ENCODE measurements around the gene OPN3.

Gene OPN3

DNA sequence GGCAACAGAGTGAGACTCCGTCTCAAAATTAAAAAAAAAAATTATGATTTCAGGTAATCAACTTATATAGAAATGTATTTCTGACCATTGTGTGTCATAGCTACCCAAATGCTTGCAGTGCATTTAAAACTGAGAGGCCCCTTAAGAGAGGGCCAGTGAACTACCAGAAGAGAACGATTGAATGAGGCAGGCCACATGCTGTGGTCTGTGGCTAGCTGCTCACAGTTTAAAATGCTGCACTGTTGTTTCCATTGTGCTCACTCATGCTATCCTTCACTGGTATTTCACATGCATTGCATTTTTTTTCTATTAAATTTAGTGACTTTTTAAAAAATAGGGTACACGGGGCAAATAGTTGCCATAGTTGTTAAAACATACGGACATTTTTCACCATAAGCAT is 26.0 kb downstream of the OPN3 start:
- Histone ChIP-seq H3K27me3 (replicated peaks in 2 of 5; ENCODE audit: control insufficient read depth in 4 of 5, insufficient read depth in 5 of 5, low read length in 4 of 5) (no peaks in the 10 kb centered on the region), H3K4me3 (ENCODE audit: control insufficient read depth in 1 of 7, extremely low read depth in 1 of 7, insufficient read depth in 4 of 7, low read depth in 2 of 7, low read length in 6 of 7) (no peak overlapping the region), H3K4me1 (ENCODE audit: control extremely low read depth in 1 of 4, control insufficient read depth in 4 of 4, insufficient read depth in 4 of 4, low read length in 3 of 4) (no peaks in the 10 kb centered on the region), H3K9me3 (ENCODE audit: control extremely low read depth in 1 of 5, control insufficient read depth in 4 of 5, insufficient read depth in 2 of 5, low read depth in 1 of 5, low read length in 4 of 5) (no peaks in the 10 kb centered on the region), H3K36me3 (ENCODE audit: control insufficient read depth in 4 of 4, insufficient read depth in 4 of 4, low read length in 3 of 4) (no peaks in the 10 kb centered on the region), H3K27ac (ENCODE audit: insufficient read depth in 1 of 2, low read depth in 1 of 2, low read length in 2 of 2, poor library complexity in 1 of 2, severe bottlenecking in 2 of 2) (no peak overlapping the region)
- ChIA-PET CTCF (interaction anchor here (10.7 kb wide), 1 partner anchor 9 kb away, joined by 80 read pairs; no protein-coding TSS in a partner anchor), POLR2A (no interaction called here)
- DNase-seq = no peak
- WGBS (ENCODE audit: insufficient coverage) = 100% methylated on average over 1 of the region's 4 CpGs

DNA sequence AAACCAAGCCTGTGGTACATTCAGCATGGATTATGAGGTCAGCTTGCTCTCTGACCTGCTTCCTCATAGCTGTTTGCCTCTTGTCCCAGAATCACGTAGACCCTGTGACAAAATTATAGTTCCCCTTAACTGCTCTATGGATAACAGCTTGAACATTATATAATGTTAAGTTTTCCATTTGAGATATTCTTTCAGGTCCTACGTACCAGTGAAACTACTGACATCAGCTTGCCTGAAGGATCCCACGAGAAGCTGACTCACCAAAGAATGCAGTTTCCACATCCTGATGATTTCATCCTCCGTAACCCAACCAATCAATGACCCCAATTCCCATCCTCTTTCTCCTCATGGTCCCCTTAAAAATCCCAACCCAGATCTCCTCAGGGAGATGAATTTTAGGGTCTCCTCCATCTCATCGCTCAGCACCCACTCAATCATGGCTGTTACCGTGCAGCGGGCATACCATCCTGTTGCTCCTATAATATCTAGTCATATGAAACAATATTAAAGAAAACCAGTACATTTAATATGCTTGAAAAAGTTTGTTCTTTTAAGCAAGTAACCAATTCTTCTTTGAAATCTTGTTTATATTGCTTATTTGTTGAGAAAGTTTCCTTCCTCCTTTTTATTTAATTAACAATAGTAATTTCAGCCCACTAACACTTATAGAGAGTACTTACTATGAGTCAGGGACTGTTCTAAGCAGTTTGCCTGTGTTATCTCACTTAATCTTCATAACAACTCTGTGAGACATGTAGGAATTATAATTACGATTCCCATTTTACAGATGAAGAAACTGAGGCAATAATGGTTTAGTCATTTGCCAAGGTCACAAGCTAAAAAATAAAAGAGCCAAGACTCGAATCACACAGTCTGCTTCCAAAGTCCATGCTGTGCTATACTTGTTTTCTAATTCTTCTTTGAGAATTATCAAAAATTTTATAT is 27.4 kb downstream of the OPN3 start:
- no peak overlapping the region for H3K27ac ChIP-seq (ENCODE audit: insufficient read depth in 1 of 2, low read depth in 1 of 2, low read length in 2 of 2, poor library complexity in 1 of 2, severe bottlenecking in 2 of 2)
- H3K4me3 ChIP-seq (ENCODE audit: control insufficient read depth in 1 of 7, extremely low read depth in 1 of 7, insufficient read depth in 4 of 7, low read depth in 2 of 7, low read length in 6 of 7) = no peak overlapping the region
- no peaks in the 10 kb centered on the region for H3K4me1 ChIP-seq (ENCODE audit: control extremely low read depth in 1 of 4, control insufficient read depth in 4 of 4, insufficient read depth in 4 of 4, low read length in 3 of 4)
- H3K27me3 ChIP-seq (replicated peaks in 2 of 5; ENCODE audit: control insufficient read depth in 4 of 5, insufficient read depth in 5 of 5, low read length in 4 of 5) = no peaks in the 10 kb centered on the region
- WGBS (ENCODE audit: insufficient coverage) = 86% methylated on average over 5 of the region's 9 CpGs
- DNase-seq = peak in 1 of 3 donors; percentile 5
- H3K36me3 ChIP-seq (ENCODE audit: control insufficient read depth in 4 of 4, insufficient read depth in 4 of 4, low read length in 3 of 4) = no peaks in the 10 kb centered on the region
- H3K9me3 ChIP-seq (ENCODE audit: control extremely low read depth in 1 of 5, control insufficient read depth in 4 of 5, insufficient read depth in 2 of 5, low read depth in 1 of 5, low read length in 4 of 5) = no peaks in the 10 kb centered on the region
- ChIA-PET CTCF (interaction anchor here (0.6 to 10.7 kb wide), 6 partner anchors 10 to 1058 kb away, joined by 3 to 80 read pairs (median 6); partner anchors contain the start of gene MAP1LC3C), POLR2A (no interaction called here)

DNA sequence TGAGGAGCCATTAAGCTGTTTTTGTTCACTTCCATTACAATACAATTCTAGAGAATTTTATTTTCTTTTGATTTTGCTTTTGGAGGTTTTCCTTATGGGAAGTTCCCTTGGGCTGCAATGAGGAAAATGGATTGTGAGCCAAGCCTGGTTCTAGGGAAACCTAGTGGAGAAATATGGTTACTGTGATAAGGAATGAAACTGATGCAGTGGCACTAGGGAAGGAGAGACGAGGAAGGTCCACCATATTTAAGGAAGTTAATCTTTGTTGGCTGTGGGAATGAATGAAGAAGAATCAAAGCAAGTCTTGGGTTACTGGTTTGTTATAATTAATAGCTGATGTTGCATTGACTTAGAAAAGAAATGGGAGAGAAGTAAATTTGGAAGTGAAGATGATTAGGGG is 28.4 kb downstream of the OPN3 start:
- POLR2A ChIA-PET = interaction anchor here (0.6 to 0.7 kb wide), 2 partner anchors 93 to 227 kb away, joined by 3 to 7 read pairs; no protein-coding TSS in a partner anchor
- no peaks in the 10 kb centered on the region for H3K4me1 ChIP-seq (ENCODE audit: control extremely low read depth in 1 of 4, control insufficient read depth in 4 of 4, insufficient read depth in 4 of 4, low read length in 3 of 4)
- H3K27ac ChIP-seq (ENCODE audit: insufficient read depth in 1 of 2, low read depth in 1 of 2, low read length in 2 of 2, poor library complexity in 1 of 2, severe bottlenecking in 2 of 2) = no peak overlapping the region
- H3K27me3 ChIP-seq (replicated peaks in 2 of 5; ENCODE audit: control insufficient read depth in 4 of 5, insufficient read depth in 5 of 5, low read length in 4 of 5) = no peaks in the 10 kb centered on the region
- no peak overlapping the region for H3K4me3 ChIP-seq (ENCODE audit: control insufficient read depth in 1 of 7, extremely low read depth in 1 of 7, insufficient read depth in 4 of 7, low read depth in 2 of 7, low read length in 6 of 7)
- 100% methylated on average over 1 of the region's 1 CpG for WGBS (ENCODE audit: insufficient coverage)
- CTCF ChIA-PET = interaction anchor here (0.7 to 10.7 kb wide), 13 partner anchors 10 to 387 kb away, joined by 3 to 80 read pairs (median 5); partner anchors contain the start of genes FH and MAP1LC3C
- no peaks in the 10 kb centered on the region for H3K36me3 ChIP-seq (ENCODE audit: control insufficient read depth in 4 of 4, insufficient read depth in 4 of 4, low read length in 3 of 4)
- no peak for DNase-seq
- H3K9me3 ChIP-seq (ENCODE audit: control extremely low read depth in 1 of 5, control insufficient read depth in 4 of 5, insufficient read depth in 2 of 5, low read depth in 1 of 5, low read length in 4 of 5) = no peaks in the 10 kb centered on the region

DNA sequence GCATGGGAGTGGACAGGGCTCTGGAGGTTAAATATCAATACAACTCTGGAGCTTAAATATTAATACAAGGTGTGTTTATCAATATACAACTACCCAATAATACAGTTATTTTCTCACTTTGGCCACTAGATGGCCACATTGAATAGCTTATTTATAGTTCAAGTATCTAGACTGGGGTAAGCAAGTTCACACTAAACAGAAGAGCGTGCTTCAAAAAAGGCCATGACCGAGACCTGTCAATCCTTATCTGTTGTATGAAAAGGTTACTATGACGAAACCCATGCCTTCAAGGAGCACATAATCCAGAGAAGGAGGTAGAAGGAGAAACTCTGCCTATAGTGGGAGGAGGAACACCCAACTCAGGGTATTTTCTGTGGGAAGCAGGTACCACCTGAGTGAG is 29.1 kb downstream of the OPN3 start:
- H3K36me3 ChIP-seq (ENCODE audit: control insufficient read depth in 4 of 4, insufficient read depth in 4 of 4, low read length in 3 of 4) = no peaks in the 10 kb centered on the region
- no peaks in the 10 kb centered on the region for H3K27me3 ChIP-seq (replicated peaks in 2 of 5; ENCODE audit: control insufficient read depth in 4 of 5, insufficient read depth in 5 of 5, low read length in 4 of 5)
- 83% methylated on average over 2 of the region's 3 CpGs for WGBS (ENCODE audit: insufficient coverage)
- CTCF ChIA-PET = interaction anchor here (0.7 to 10.7 kb wide), 22 partner anchors 9 to 386 kb away, joined by 3 to 80 read pairs (median 4); partner anchors contain the start of genes FH and KMO
- H3K4me1 ChIP-seq (ENCODE audit: control extremely low read depth in 1 of 4, control insufficient read depth in 4 of 4, insufficient read depth in 4 of 4, low read length in 3 of 4) = no peaks in the 10 kb centered on the region
- no peak overlapping the region for H3K27ac ChIP-seq (ENCODE audit: insufficient read depth in 1 of 2, low read depth in 1 of 2, low read length in 2 of 2, poor library complexity in 1 of 2, severe bottlenecking in 2 of 2)
- H3K9me3 ChIP-seq (ENCODE audit: control extremely low read depth in 1 of 5, control insufficient read depth in 4 of 5, insufficient read depth in 2 of 5, low read depth in 1 of 5, low read length in 4 of 5) = no peaks in the 10 kb centered on the region
- DNase-seq = peak; percentile 62 to 74 (median 73)
- POLR2A ChIA-PET = interaction anchor here (0.6 kb wide), 1 partner anchor 94 kb away, joined by 7 read pairs; no protein-coding TSS in a partner anchor
- H3K4me3 ChIP-seq (ENCODE audit: control insufficient read depth in 1 of 7, extremely low read depth in 1 of 7, insufficient read depth in 4 of 7, low read depth in 2 of 7, low read length in 6 of 7) = no peak overlapping the region

DNA sequence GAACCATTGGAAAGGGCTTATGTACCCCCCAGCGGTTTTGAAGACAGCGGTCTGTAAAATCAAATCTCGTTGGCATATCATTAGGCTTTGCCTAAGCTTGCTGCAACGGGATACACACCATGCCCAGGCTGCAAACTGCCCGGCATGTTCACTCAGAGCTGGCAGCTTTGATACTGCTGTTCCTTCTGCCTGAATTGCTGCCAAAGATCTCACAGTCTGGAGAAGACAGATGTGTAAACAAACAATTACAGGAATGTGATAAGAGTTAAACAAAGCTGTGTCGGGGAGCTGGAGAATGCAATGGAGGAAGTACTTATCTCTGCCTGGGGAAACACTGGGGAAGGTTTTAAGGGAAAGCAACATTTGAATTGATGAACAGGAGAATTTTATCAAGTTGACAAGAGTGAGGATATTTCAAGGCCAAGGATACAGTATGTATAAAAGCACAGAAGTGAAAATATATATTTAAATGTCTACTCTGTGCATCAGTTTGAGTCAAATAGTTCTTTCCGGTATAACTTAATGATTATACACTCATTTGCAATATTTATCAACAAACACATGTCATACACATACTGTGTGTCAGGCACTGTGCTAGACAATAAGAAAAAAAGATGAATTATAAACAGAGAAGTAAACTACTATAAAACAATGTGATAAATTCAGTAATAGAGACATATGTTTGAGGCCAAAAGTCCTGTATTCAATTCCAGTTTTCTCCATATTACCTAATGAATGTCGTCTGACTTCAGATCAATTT is 29.9 kb downstream of the OPN3 start:
- ChIA-PET CTCF (interaction anchor here (0.7 to 10.7 kb wide), 22 partner anchors 8 to 387 kb away, joined by 3 to 80 read pairs (median 4); partner anchors contain the start of genes FH and KMO), POLR2A (no interaction called here)
- Histone ChIP-seq H3K36me3 (ENCODE audit: control insufficient read depth in 4 of 4, insufficient read depth in 4 of 4, low read length in 3 of 4) (no peaks in the 10 kb centered on the region), H3K4me3 (ENCODE audit: control insufficient read depth in 1 of 7, extremely low read depth in 1 of 7, insufficient read depth in 4 of 7, low read depth in 2 of 7, low read length in 6 of 7) (no peak overlapping the region), H3K27ac (ENCODE audit: insufficient read depth in 1 of 2, low read depth in 1 of 2, low read length in 2 of 2, poor library complexity in 1 of 2, severe bottlenecking in 2 of 2) (no peak overlapping the region), H3K9me3 (ENCODE audit: control extremely low read depth in 1 of 5, control insufficient read depth in 4 of 5, insufficient read depth in 2 of 5, low read depth in 1 of 5, low read length in 4 of 5) (no peaks in the 10 kb centered on the region), H3K27me3 (replicated peaks in 2 of 5; ENCODE audit: control insufficient read depth in 4 of 5, insufficient read depth in 5 of 5, low read length in 4 of 5) (no peaks in the 10 kb centered on the region), H3K4me1 (ENCODE audit: control extremely low read depth in 1 of 4, control insufficient read depth in 4 of 4, insufficient read depth in 4 of 4, low read length in 3 of 4) (no peaks in the 10 kb centered on the region)
- no peak for DNase-seq
- 92% methylated on average over 7 of the region's 8 CpGs for WGBS (ENCODE audit: insufficient coverage)

DNA sequence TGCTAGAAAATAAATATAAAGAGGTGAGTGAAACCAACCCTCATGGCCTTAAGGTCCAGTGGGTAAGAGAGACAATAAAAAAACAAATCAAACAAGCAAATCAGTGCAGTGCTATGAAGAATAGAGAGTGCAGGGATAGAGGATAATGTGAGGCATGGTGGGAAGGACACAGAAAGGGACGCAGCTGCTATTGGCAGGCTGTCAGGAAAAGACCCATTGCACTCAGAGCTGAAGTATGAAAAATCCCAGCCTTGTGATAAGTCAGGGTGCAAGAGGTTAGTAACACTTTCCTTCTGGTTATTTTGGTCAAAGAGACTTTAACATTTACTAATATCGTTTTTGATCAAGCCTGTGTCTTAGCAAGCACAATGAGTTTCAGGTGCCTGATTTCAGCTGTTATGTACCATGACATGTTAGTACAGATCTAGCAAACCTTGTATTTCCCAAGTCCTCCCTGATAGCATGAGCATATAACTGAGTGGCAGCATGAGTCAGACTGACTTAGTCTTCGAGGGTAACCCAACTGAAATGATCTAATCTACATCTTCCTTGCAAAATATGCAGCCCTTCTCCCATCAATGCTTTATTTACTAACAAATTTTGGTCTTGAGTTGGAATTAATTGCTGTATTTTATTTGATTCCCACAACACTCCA is 31.7 kb downstream of the OPN3 start:
- H3K4me1 ChIP-seq (ENCODE audit: control extremely low read depth in 1 of 4, control insufficient read depth in 4 of 4, insufficient read depth in 4 of 4, low read length in 3 of 4) = no peaks in the 10 kb centered on the region
- DNase-seq = no peak
- H3K36me3 ChIP-seq (ENCODE audit: control insufficient read depth in 4 of 4, insufficient read depth in 4 of 4, low read length in 3 of 4) = peaks cover 3 to 5% (median 3%) of the 10 kb centered on the region in 4 experiments
- peak overlapping the region in 1 of 2 experiments; percentile 35 for H3K27ac ChIP-seq (ENCODE audit: insufficient read depth in 1 of 2, low read depth in 1 of 2, low read length in 2 of 2, poor library complexity in 1 of 2, severe bottlenecking in 2 of 2)
- H3K9me3 ChIP-seq (ENCODE audit: control extremely low read depth in 1 of 5, control insufficient read depth in 4 of 5, insufficient read depth in 2 of 5, low read depth in 1 of 5, low read length in 4 of 5) = no peaks in the 10 kb centered on the region
- CTCF ChIA-PET = interaction anchor here (1.6 to 10.7 kb wide), 2 partner anchors 15 to 21 kb away, joined by 4 to 80 read pairs; no protein-coding TSS in a partner anchor
- POLR2A ChIA-PET = no interaction called here
- H3K4me3 ChIP-seq (ENCODE audit: control insufficient read depth in 1 of 7, extremely low read depth in 1 of 7, insufficient read depth in 4 of 7, low read depth in 2 of 7, low read length in 6 of 7) = no peak overlapping the region
- H3K27me3 ChIP-seq (replicated peaks in 2 of 5; ENCODE audit: control insufficient read depth in 4 of 5, insufficient read depth in 5 of 5, low read length in 4 of 5) = no peaks in the 10 kb centered on the region
- WGBS (ENCODE audit: insufficient coverage) = 100% methylated on average over 1 of the region's 3 CpGs
